ENCODE data around the gene ARPC1B. TPM values are rescaled to one million over a fixed set of nuclear protein-coding genes. Genes with fewer than 3 reads are reported as not detected.

Gene ARPC1B
- total and polyA plus RNA-seq, 9 of the 15 experiments (the other 6 are each of a cell fraction or from before 2014, with no cell fraction given): 6.7 to 357 (median 211) TPM

GRCh38 chr7:99408379-99409191, 34.1 kb downstream of the ARPC1B start, which contains the start of the genes BUD31 and PDAP1 (continued):
- TF ChIP-seq NFIX (CRISPR knock-in tag; IDR thresholded peaks at IDR 0.05; ENCODE audit: low read depth) (no peak), MCM5 (IDR thresholded peaks at IDR 0.05; ENCODE audit: low read depth) (no peak), ZBTB43 (CRISPR knock-in tag; IDR thresholded peaks at IDR 0.05) (no peak), ZNF512 (tag; IDR thresholded peaks at IDR 0.05) (no peak), MAX (CRISPR knock-in tag; IDR thresholded peaks at IDR 0.05) (peak; percentile 81), E2F4 (CRISPR knock-in tag; IDR thresholded peaks at IDR 0.05; ENCODE audit: low read depth) (no peak; the same call in 1 of the 2 replicates), LARP7 (IDR thresholded peaks at IDR 0.05) (no peak), MEF2D (tag; conservative IDR thresholded peaks at IDR 0.05; ENCODE audit: low read depth) (no peak; the same call in 1 of the 2 replicates), GABPB2 (CRISPR knock-in tag; conservative IDR thresholded peaks at IDR 0.05) (no peak), POU5F1 (IDR thresholded peaks at IDR 0.05; ENCODE audit: borderline replicate concordance, low read depth, low read length, partially characterized antibody) (no peak), ZNF407 (IDR thresholded peaks at IDR 0.05; ENCODE audit: low read depth) (no peak), RBM22 (IDR thresholded peaks at IDR 0.05; ENCODE audit: low read depth, low read length, poor library complexity, severe bottlenecking) (no peak), SMARCA5 (IDR thresholded peaks at IDR 0.05) (no peak), SRSF9 (IDR thresholded peaks at IDR 0.05; ENCODE audit: borderline replicate concordance, low read depth, low read length) (no peak)

Measured in K562 (cell line).